Measurements from ENCODE around the gene PVALB.

PVALB gene

GRCh38 chr22:36772451-36772850 is 44.4 kb downstream of the PVALB start:
- DNase-seq (ENCODE audit: low spot score) = no peak

- no peak for DNase-seq (ENCODE audit: low spot score)
Measured at GRCh38 chr22:36771356-36772063, 45.3 kb downstream of the PVALB start.

- DNase-seq (ENCODE audit: low spot score) = no peak
Measured at GRCh38 chr22:36770513-36771231, 46.2 kb downstream of the PVALB start.

- DNase-seq (ENCODE audit: low spot score) = no peak
Measured at GRCh38 chr22:36769541-36770512, 47.0 kb downstream of the PVALB start.

- no peak for DNase-seq (ENCODE audit: low spot score)
Measured at GRCh38 chr22:36768616-36769015, 48.2 kb downstream of the PVALB start.

GRCh38 chr22:36768141-36768540 is 48.7 kb downstream of the PVALB start:
- DNase-seq (ENCODE audit: low spot score) = no peak

- no peak for DNase-seq (ENCODE audit: low spot score)
Measured at GRCh38 chr22:36767035-36767775, 49.6 kb downstream of the PVALB start.

GRCh38 chr22:36765943-36766450 is 50.8 kb downstream of the PVALB start:
- DNase-seq (ENCODE audit: low spot score) = no peak

- DNase-seq (ENCODE audit: low spot score) = no peak
Measured at GRCh38 chr22:36765131-36765942, 51.5 kb downstream of the PVALB start.

GRCh38 chr22:36764641-36765040 is 52.2 kb downstream of the PVALB start:
- no peak for DNase-seq (ENCODE audit: low spot score)

GRCh38 chr22:36764060-36764459 is 52.8 kb downstream of the PVALB start:
- DNase-seq (ENCODE audit: low spot score) = no peak

GRCh38 chr22:36763576-36763975 is 53.3 kb downstream of the PVALB start:
- DNase-seq (ENCODE audit: low spot score) = no peak

- DNase-seq (ENCODE audit: low spot score) = no peak
Measured at GRCh38 chr22:36762687-36763260, 54.1 kb downstream of the PVALB start.

- DNase-seq (ENCODE audit: low spot score) = no peak
Measured at GRCh38 chr22:36761553-36762240, 55.1 kb downstream of the PVALB start.

GRCh38 chr22:36760786-36761185 is 56.0 kb downstream of the PVALB start:
- no peak for DNase-seq (ENCODE audit: low spot score)

GRCh38 chr22:36759481-36760159 is 57.2 kb downstream of the PVALB start:
- no peak for DNase-seq (ENCODE audit: low spot score)

GRCh38 chr22:36758792-36759271 is 58.0 kb downstream of the PVALB start:
- DNase-seq (ENCODE audit: low spot score) = no peak

- peak; percentile 73 for DNase-seq (ENCODE audit: low spot score)
Measured at GRCh38 chr22:36757668-36758211, 59.1 kb downstream of the PVALB start.
